H9 (cell line): Measurements from ENCODE around the gene MAD1L1. TPM values are rescaled to one million over a fixed set of nuclear protein-coding genes. Genes with fewer than 3 reads are reported as not detected.
A peak's percentile ranks its signal among the peaks of the same experiment; 100 is the strongest.

Source experiments
- DNase-seq: peaks from one replicate; pipeline ENCODE4 v3.0.0-alpha.2; 2017
- H2AFZ ChIP-seq: one replicate; pipeline ENCODE4 v1.6.1; 2013; ENCODE audit warnings: mild to moderate bottlenecking, low read length, control low read depth, moderate library complexity
- H2AK5ac ChIP-seq: 2 replicates; pipeline ENCODE4 v1.6.1; 2013; ENCODE audit warnings: low read length, control low read depth, mixed read lengths; ENCODE audit not compliant: insufficient read length
- H2BK120ac ChIP-seq: one replicate; pipeline ENCODE4 v1.6.1; 2013; ENCODE audit warnings: low read depth, mild to moderate bottlenecking, low read length, control low read depth, inconsistent platforms; ENCODE audit not compliant: poor library complexity, severe bottlenecking
- H2BK12ac ChIP-seq: 2 replicates; pipeline ENCODE4 v1.6.1; 2013; ENCODE audit warnings: low read length, control low read depth, mixed read lengths, low read depth; ENCODE audit not compliant: insufficient read length
- H2BK15ac ChIP-seq: 2 replicates; pipeline ENCODE4 v1.6.1; 2013; ENCODE audit warnings: low read depth, low read length, control low read depth
- H2BK20ac ChIP-seq: one replicate; pipeline ENCODE4 v1.6.1; 2013; ENCODE audit warnings: low read depth, mild to moderate bottlenecking, low read length, control low read depth, inconsistent platforms; ENCODE audit not compliant: poor library complexity, severe bottlenecking
- H2BK5ac ChIP-seq: 2 replicates; pipeline ENCODE4 v1.6.1; 2013; ENCODE audit warnings: low read length, control low read depth, mixed read lengths; ENCODE audit not compliant: insufficient read length
- H3K14ac ChIP-seq: 2 replicates; pipeline ENCODE4 v1.6.1; 2013; ENCODE audit warnings: low read length, control low read depth; ENCODE audit not compliant: insufficient read depth
- H3K18ac ChIP-seq: 2 replicates; pipeline ENCODE4 v1.6.1; 2013; ENCODE audit warnings: low read depth, mild to moderate bottlenecking, mixed read lengths, low read length, control low read depth; ENCODE audit not compliant: insufficient read length
- H3K23ac ChIP-seq: 2 replicates; pipeline ENCODE4 v1.6.1; 2013; ENCODE audit warnings: low read length, control low read depth, mixed read lengths, low read depth; ENCODE audit not compliant: insufficient read length
- H3K23me2 ChIP-seq: 2 replicates; pipeline ENCODE4 v1.6.1; 2013; ENCODE audit warnings: low read depth, mild to moderate bottlenecking, mixed read lengths, low read length, control low read depth; ENCODE audit not compliant: insufficient read length, poor library complexity, severe bottlenecking
- H3K27ac ChIP-seq: 2 replicates; pipeline ENCODE4 v1.5.1; 2013; ENCODE audit warnings: low read length, control low read depth, mixed read lengths, low read depth; ENCODE audit not compliant: insufficient read length
- H3K27me3 ChIP-seq: 2 replicates; pipeline ENCODE4 v1.6.1; 2013; ENCODE audit warnings: low read length, control low read depth, inconsistent platforms; ENCODE audit not compliant: insufficient read depth
- H3K4ac ChIP-seq: 2 replicates; pipeline ENCODE4 v1.6.1; 2013; ENCODE audit warnings: low read depth, mild to moderate bottlenecking, control low read depth, inconsistent platforms, low read length, moderate library complexity
- H3K4me1 ChIP-seq: 2 replicates; pipeline ENCODE4 v1.6.1; 2013; ENCODE audit warnings: low read length, control low read depth, inconsistent platforms; ENCODE audit not compliant: insufficient read depth
- H3K4me2 ChIP-seq: 2 replicates; pipeline ENCODE4 v1.6.1; 2013; ENCODE audit warnings: low read length, control low read depth, mixed read lengths; ENCODE audit not compliant: insufficient read length, insufficient read depth
- H3K56ac ChIP-seq: 2 replicates; pipeline ENCODE4 v1.6.1; 2013; ENCODE audit warnings: low read depth, mild to moderate bottlenecking, mixed read lengths, low read length, control low read depth; ENCODE audit not compliant: insufficient read length
- H3K79me1 ChIP-seq: 2 replicates; pipeline ENCODE4 v1.6.1; 2013; ENCODE audit warnings: low read depth, mild to moderate bottlenecking, moderate library complexity, low read length, control low read depth, inconsistent platforms; ENCODE audit not compliant: insufficient read depth, poor library complexity, severe bottlenecking
- H3K79me2 ChIP-seq: 2 replicates; pipeline ENCODE4 v1.6.1; 2013; ENCODE audit warnings: low read length, control low read depth, inconsistent platforms; ENCODE audit not compliant: insufficient read depth
- H3K9ac ChIP-seq: 2 replicates; pipeline ENCODE4 v1.6.1; 2013; ENCODE audit warnings: low read length, control low read depth, mixed read lengths; ENCODE audit not compliant: insufficient read length; ENCODE audit errors: extremely low read depth
- H3K9me3 ChIP-seq: one replicate; pipeline ENCODE4 v1.6.1; 2013; ENCODE audit warnings: low read depth, low read length, inconsistent platforms; ENCODE audit not compliant: control insufficient read depth
- H3T11ph ChIP-seq: one replicate; pipeline ENCODE4 v1.6.1; 2013; ENCODE audit warnings: mild to moderate bottlenecking, low read length, control low read depth, inconsistent platforms
- H4K20me1 ChIP-seq: one replicate; pipeline ENCODE4 v1.6.1; 2013; ENCODE audit not compliant: control insufficient read depth, insufficient read length, insufficient read depth
- H4K5ac ChIP-seq: 2 replicates; pipeline ENCODE4 v1.6.1; 2013; ENCODE audit warnings: low read depth, mild to moderate bottlenecking, mixed read lengths, low read length, control low read depth; ENCODE audit not compliant: insufficient read length
- H4K8ac ChIP-seq: replicated peaks from 2 replicates; pipeline ENCODE4 v1.6.1; 2013; ENCODE audit warnings: low read length, control low read depth, mixed read lengths, low read depth; ENCODE audit not compliant: insufficient read length
- H4K91ac ChIP-seq: 2 replicates; pipeline ENCODE4 v1.6.1; 2013; ENCODE audit warnings: low read depth, mild to moderate bottlenecking, moderate library complexity, mixed read lengths, low read length, control low read depth; ENCODE audit not compliant: insufficient read length
- H3K27ac Mint-ChIP-seq, 3 experiments: 2 replicates in 2 of 3; 3 replicates in 1 of 3; pipeline ENCODE4 v1.8.0; 2020 to 2021; ENCODE audit warnings: mixed read lengths in 3 of 3, mild to moderate bottlenecking in 1 of 3, moderate library complexity in 1 of 3
- H3K27me3 Mint-ChIP-seq: 2 replicates; pipeline ENCODE4 v1.8.0; 2021; ENCODE audit warnings: low read depth, mild to moderate bottlenecking, moderate library complexity, mixed read lengths
- H3K36me3 Mint-ChIP-seq, 3 experiments: 2 replicates in 2 of 3; 3 replicates in 1 of 3; pipeline ENCODE4 v1.8.0; 2020 to 2021; ENCODE audit warnings: low read depth in 3 of 3, mixed read lengths in 3 of 3; ENCODE audit not compliant: insufficient read depth in 1 of 3
- H3K4me1 Mint-ChIP-seq, 2 experiments: 2 replicates each; pipeline ENCODE4 v1.8.0; 2020; ENCODE audit warnings: mixed read lengths in 2 of 2
- H3K4me3 Mint-ChIP-seq, 2 experiments: 2 replicates in 1 of 2; 3 replicates in 1 of 2; pipeline ENCODE4 v1.8.0; 2020 to 2021; ENCODE audit warnings: mild to moderate bottlenecking in 2 of 2, mixed read lengths in 2 of 2, moderate library complexity in 1 of 2
- H3K9me3 Mint-ChIP-seq, 2 experiments: 2 replicates in 1 of 2; 3 replicates in 1 of 2; pipeline ENCODE4 v1.8.0; 2020; ENCODE audit warnings: mild to moderate bottlenecking in 2 of 2, mixed read lengths in 2 of 2, moderate library complexity in 1 of 2
- WGBS: extraction: QIAGEN DNeasy Blood & Tissue Kit; methylation state at CpG from one replicate; pipeline ENCODE4 v1.1.7; 2013; ENCODE audit warnings: missing lambda C conversion rate, low lambda C conversion rate, mixed read lengths; ENCODE audit not compliant: insufficient read length; ENCODE audit errors: extremely low coverage; 5-methylcytosine and 5-hydroxymethylcytosine counted together
- total RNA-seq: library from RNA; stranded (reverse); gene quantifications from 2 replicates; pipeline ENCODE4 v1.2.1, GENCODE V29; 2021
- TF ChIP-seq, protein P1 (sequence below): fragments of 200-600 bp; sonication (generic); conservative IDR thresholded peaks from 3 replicates; pipeline ENCODE4 v1.8.0; 2021; ENCODE audit warnings: antibody characterized with exemption, mild to moderate bottlenecking

Gene MAD1L1
- total RNA-seq, 1 experiment from 2014 or later: 39.0 TPM

DNA sequence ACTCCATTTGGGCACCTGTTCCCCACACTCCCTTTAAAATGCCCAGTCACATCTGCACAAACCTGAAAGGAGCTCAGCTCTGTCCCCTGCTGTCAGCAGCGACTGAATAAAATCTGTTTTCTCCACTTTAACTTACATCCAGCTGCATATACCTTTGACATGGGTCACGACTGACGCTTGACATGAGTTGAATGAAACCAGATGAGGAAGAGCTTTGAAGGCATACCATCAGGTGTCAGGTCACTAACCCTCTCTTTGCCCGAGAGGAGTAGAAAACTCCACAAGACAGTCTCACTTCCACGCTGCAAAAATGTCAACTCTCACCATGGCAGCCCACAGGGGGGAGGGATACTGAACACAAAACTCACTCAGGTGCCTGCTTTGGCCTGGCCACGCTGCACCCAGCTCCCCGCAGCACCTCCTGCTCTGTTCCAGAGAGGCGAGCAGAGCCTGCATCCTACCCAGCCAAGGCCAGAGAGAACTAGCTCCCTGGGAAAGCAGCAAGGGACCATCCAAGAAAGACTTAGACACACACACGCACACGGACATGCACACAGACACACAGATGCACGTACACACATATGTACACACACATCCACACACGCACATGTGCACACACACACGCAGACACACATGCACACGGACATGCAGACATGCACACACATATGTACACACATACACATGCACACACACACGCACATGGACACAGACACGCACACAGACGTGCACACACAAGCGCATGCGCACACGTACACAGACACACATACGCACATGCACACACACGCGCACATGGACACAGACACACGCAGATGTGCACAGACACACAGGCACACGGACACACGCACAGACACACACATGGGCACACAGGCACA is 191.0 kb downstream of the MAD1L1 start:
- peaks cover 6 to 15% of the 10 kb centered on the region in 2 experiments for H3K9me3 Mint-ChIP-seq
- H3K14ac ChIP-seq: no peak overlapping the region
- H3K23ac ChIP-seq: peak overlapping the region; percentile 36
- peak overlapping the region; percentile 56 for H4K5ac ChIP-seq
- H3K27me3 Mint-ChIP-seq: no peaks in the 10 kb centered on the region; the same call in 1 of the 2 replicates
- H3K27ac Mint-ChIP-seq: peak overlapping the region; percentile 32 to 84 (median 58); a peak in 3 of 7 replicates
- DNase-seq: no peak
- H3K36me3 Mint-ChIP-seq: peaks cover 16 to 20% (median 17%) of the 10 kb centered on the region in 3 experiments; a peak in 6 of 7 replicates
- H3T11ph ChIP-seq: no peak overlapping the region
- no peaks in the 10 kb centered on the region for H4K20me1 ChIP-seq
- no peaks in the 10 kb centered on the region for H3K23me2 ChIP-seq
- no peaks in the 10 kb centered on the region; the same call in 1 of the 2 replicates for H3K79me2 ChIP-seq
- no peaks in the 10 kb centered on the region; the same call in 1 of the 2 replicates for H3K27me3 ChIP-seq
- H3K79me1 ChIP-seq: no peaks in the 10 kb centered on the region
- no peak overlapping the region for H2BK20ac ChIP-seq
- H2BK15ac ChIP-seq: no peak overlapping the region
- no peak overlapping the region for H3K9ac ChIP-seq
- H2AFZ ChIP-seq: no peak overlapping the region
- no peak overlapping the region for H3K4me2 ChIP-seq
- H4K8ac ChIP-seq: peak overlapping the region; percentile 57
- TF ChIP-seq, protein P1, sequence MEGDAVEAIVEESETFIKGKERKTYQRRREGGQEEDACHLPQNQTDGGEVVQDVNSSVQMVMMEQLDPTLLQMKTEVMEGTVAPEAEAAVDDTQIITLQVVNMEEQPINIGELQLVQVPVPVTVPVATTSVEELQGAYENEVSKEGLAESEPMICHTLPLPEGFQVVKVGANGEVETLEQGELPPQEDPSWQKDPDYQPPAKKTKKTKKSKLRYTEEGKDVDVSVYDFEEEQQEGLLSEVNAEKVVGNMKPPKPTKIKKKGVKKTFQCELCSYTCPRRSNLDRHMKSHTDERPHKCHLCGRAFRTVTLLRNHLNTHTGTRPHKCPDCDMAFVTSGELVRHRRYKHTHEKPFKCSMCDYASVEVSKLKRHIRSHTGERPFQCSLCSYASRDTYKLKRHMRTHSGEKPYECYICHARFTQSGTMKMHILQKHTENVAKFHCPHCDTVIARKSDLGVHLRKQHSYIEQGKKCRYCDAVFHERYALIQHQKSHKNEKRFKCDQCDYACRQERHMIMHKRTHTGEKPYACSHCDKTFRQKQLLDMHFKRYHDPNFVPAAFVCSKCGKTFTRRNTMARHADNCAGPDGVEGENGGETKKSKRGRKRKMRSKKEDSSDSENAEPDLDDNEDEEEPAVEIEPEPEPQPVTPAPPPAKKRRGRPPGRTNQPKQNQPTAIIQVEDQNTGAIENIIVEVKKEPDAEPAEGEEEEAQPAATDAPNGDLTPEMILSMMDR: no peak
- H3K4me3 Mint-ChIP-seq: peak overlapping the region in 1 of 2 experiments; percentile 45; a peak in 3 of 5 replicates
- no peak overlapping the region for H3K4ac ChIP-seq
- no peak overlapping the region for H3K56ac ChIP-seq
- H3K4me1 Mint-ChIP-seq: peaks cover 10 to 25% of the 10 kb centered on the region in 2 experiments
- no CpG with 5 or more reads among the region's 26 CpGs for WGBS
- H2BK12ac ChIP-seq: no peak overlapping the region
- H3K4me1 ChIP-seq: no peaks in the 10 kb centered on the region; the same call in 1 of the 2 replicates
- H2AK5ac ChIP-seq: no peak overlapping the region
- peak overlapping the region; percentile 9 for H3K18ac ChIP-seq
- H4K91ac ChIP-seq: no peak overlapping the region
- peak overlapping the region; percentile 25 for H2BK5ac ChIP-seq
- H3K27ac ChIP-seq: no peak overlapping the region
- no peaks in the 10 kb centered on the region for H3K9me3 ChIP-seq
- no peak overlapping the region for H2BK120ac ChIP-seq
